K562 (cell line): ENCODE results near the gene TSPYL6. TPM values are rescaled to one million over a fixed set of nuclear protein-coding genes. Genes with fewer than 3 reads are reported as not detected.

Experiments
- ATAC-seq: fragments of 200-7000 bp; cut with Tn5 transposase; 3 replicates; pipeline ENCODE4 v1.9.1; 2020; ENCODE audit warnings: moderate library complexity
- Bru-seq: library from RNA; stranded (reverse); fragments of 400-500 nt; gene quantifications from one replicate; lab custom pipeline; 2021; lab: Mats Ljungman, UMichigan
- BruChase-seq, 2 experiments: library from RNA; stranded (reverse); fragments of 400-500 nt; gene quantifications; one replicate each; lab custom pipeline; 2021; lab: Mats Ljungman, UMichigan
- BruUV-seq: library from RNA; stranded (reverse); fragments of 400-500 nt; replicated peaks from 2 replicates; lab custom pipeline; 2021; lab: Mats Ljungman, UMichigan
- CTCF ChIA-PET: fragments of 300-600 bp; formaldehyde crosslinking; extraction: SDS; loops from one replicate; lab custom pipeline; 2021; ENCODE audit warnings: low intra/inter-chr PET ratio; lab: Yijun Ruan, JAX
- POLR2A ChIA-PET: fragments of 300-600, 350-650 bp; sonication (Branson Sonifier 250); formaldehyde crosslinking; extraction: SDS; loops from one replicate; lab custom pipeline; 2021; ENCODE audit warnings: antibody characterized with exemption, inconsistent platforms; lab: Yijun Ruan, JAX
- DNase-seq, 4 experiments: peaks; one replicate each; pipeline versions ENCODE4 v3.0.0 to v3.0.0-alpha.2; 2011 to 2018; ENCODE audit warnings: low spot score in 3 of 4, mixed read lengths in 3 of 4; ENCODE audit errors: extremely low read depth in 1 of 4
- FAIRE-seq: peaks from 2 replicates; lab custom pipeline; 2011; peaks lifted over from hg19 to GRCh38; lab: Jason Lieb, UNC
- H2AFZ ChIP-seq: 2 replicates; pipeline ENCODE4 v1.6.0; 2011; ENCODE audit warnings: low read depth, low read length, control low read depth, inconsistent platforms
- H3K27ac ChIP-seq: fragments of 200-600 bp; 3 replicates; pipeline ENCODE4 v1.8.0; 2011; ENCODE audit warnings: low read depth, mild to moderate bottlenecking, control low read depth, inconsistent platforms, low read length, moderate library complexity, mixed read lengths; ENCODE audit errors: extremely low read depth
- H3K27me3 ChIP-seq, 2 experiments: fragments of 300-600 bp in 1 of 2; 2 replicates in 1 of 2; 3 replicates in 1 of 2; pipeline versions ENCODE4 v1.6.0 to v1.8.0; 2011; ENCODE audit warnings: inconsistent platforms in 2 of 2, low read length in 2 of 2, mild to moderate bottlenecking in 1 of 2, mixed read lengths in 1 of 2, moderate library complexity in 1 of 2; ENCODE audit not compliant: control insufficient read depth in 2 of 2, insufficient read depth in 2 of 2
- H3K36me3 ChIP-seq: fragments of 300-600 bp; 3 replicates; pipeline ENCODE4 v1.8.0; 2011; ENCODE audit warnings: mild to moderate bottlenecking, low read length, inconsistent platforms; ENCODE audit not compliant: control insufficient read depth, insufficient read depth
- H3K4me1 ChIP-seq, 2 experiments: fragments of 200-600 bp in 1 of 2; replicated peaks in 1 of 2; 2 replicates in 1 of 2; 3 replicates in 1 of 2; pipeline versions ENCODE4 v1.5.1 to v1.8.0; 2011; ENCODE audit warnings: inconsistent platforms in 2 of 2, low read length in 2 of 2, mild to moderate bottlenecking in 1 of 2, mixed read lengths in 1 of 2, moderate library complexity in 1 of 2; ENCODE audit not compliant: control insufficient read depth in 2 of 2, insufficient read depth in 2 of 2
- H3K4me2 ChIP-seq: 2 replicates; pipeline ENCODE4 v1.6.1; 2011; ENCODE audit warnings: low read length, control low read depth, inconsistent platforms, mixed read lengths; ENCODE audit not compliant: insufficient read depth
- H3K4me3 ChIP-seq: fragments of 200-600 bp; sonication (generic), shearing (Covaris generic); 2 replicates; pipeline ENCODE4 v1.5.1; 2016; ENCODE audit warnings: control low read depth, inconsistent platforms
- H3K79me2 ChIP-seq: fragments of 200-600 bp; 3 replicates; pipeline ENCODE4 v1.8.0; 2011; ENCODE audit warnings: low read length, inconsistent platforms; ENCODE audit not compliant: control insufficient read depth, insufficient read depth
- H3K9ac ChIP-seq, 2 experiments: 2 replicates each; pipeline versions ENCODE4 v1.6.0 to v1.6.1; 2011; ENCODE audit warnings: low read depth in 2 of 2, low read length in 2 of 2, control low read depth in 1 of 2, inconsistent platforms in 1 of 2, mild to moderate bottlenecking in 1 of 2, mixed read lengths in 1 of 2; ENCODE audit not compliant: insufficient read depth in 1 of 2
- H3K9me1 ChIP-seq: one replicate; pipeline ENCODE4 v1.6.0; 2011; ENCODE audit warnings: inconsistent platforms, mild to moderate bottlenecking, low read length, moderate library complexity; ENCODE audit not compliant: control insufficient read depth, insufficient read depth
- H3K9me3 ChIP-seq: replicated peaks from 2 replicates; pipeline ENCODE4 v1.5.1; 2011; ENCODE audit warnings: low read depth, low read length, inconsistent platforms; ENCODE audit not compliant: control insufficient read depth, insufficient read depth
- H4K20me1 ChIP-seq: replicated peaks from 2 replicates; pipeline ENCODE4 v1.6.1; 2011; ENCODE audit warnings: low read length, inconsistent platforms, mixed read lengths; ENCODE audit not compliant: control insufficient read depth, insufficient read depth
- CTCFL ChIP-seq: IDR thresholded peaks from 2 replicates; pipeline ENCODE4 v1.6.1; 2011; ENCODE audit warnings: borderline replicate concordance, low read depth, mild to moderate bottlenecking, moderate library complexity, low read length; ENCODE audit not compliant: insufficient read depth, poor library complexity, severe bottlenecking
- EHMT2 ChIP-seq: fragments of 450-650 bp; IDR thresholded peaks from 2 replicates; pipeline ENCODE4 v1.6.1; 2018; ENCODE audit warnings: antibody characterized with exemption
- ETV6 ChIP-seq, 3 experiments: fragments of 150-350 bp in 1 of 3; sonication (generic) in 1 of 3; formaldehyde crosslinking in 1 of 3; IDR thresholded peaks; 2 replicates each; pipeline versions ENCODE4 v1.6.1 to v1.8.0; 2014 to 2022; ENCODE audit warnings: borderline replicate concordance in 2 of 3, low read depth in 2 of 3, antibody characterized with exemption in 1 of 3, low read length in 1 of 3, mild to moderate bottlenecking in 1 of 3, missing genetic modification reagents in 1 of 3
- HINFP ChIP-seq: fragments of 450-650 bp; conservative IDR thresholded peaks from 2 replicates; pipeline ENCODE4 v1.6.1; 2016; ENCODE audit warnings: missing genetic modification characterization, low read depth, mild to moderate bottlenecking, control low read depth, missing compliant biosample characterization
- MEIS2 ChIP-seq: fragments of 450-650 bp; IDR thresholded peaks from 2 replicates; pipeline ENCODE4 v1.6.1; 2014; ENCODE audit warnings: mild to moderate bottlenecking; ENCODE audit not compliant: partially characterized antibody
- NEUROD1 ChIP-seq: fragments of 150-350 bp; IDR thresholded peaks from 2 replicates; pipeline ENCODE4 v1.6.1; 2014; ENCODE audit warnings: borderline replicate concordance, low read length, low read depth; ENCODE audit not compliant: partially characterized antibody
- SIRT6 ChIP-seq: IDR thresholded peaks from one replicate; pipeline ENCODE4 v1.6.1; 2012; ENCODE audit warnings: low read depth, mild to moderate bottlenecking, control low read depth, inconsistent platforms, low read length, moderate library complexity
- TBP ChIP-seq: optimal IDR thresholded peaks from 2 replicates; pipeline ENCODE3; 2011; ENCODE audit warnings: low read depth, low read length, improper control_type of control experiment
- TEAD1 ChIP-seq, 2 experiments: fragments of 450-650 bp in 1 of 2; sonication (generic) in 1 of 2; formaldehyde crosslinking; IDR thresholded peaks; 2 replicates each; pipeline versions ENCODE4 v1.4.0 to v1.8.0; 2020 to 2022; ENCODE audit warnings: mild to moderate bottlenecking in 2 of 2, missing genetic modification reagents in 1 of 2
- ZFP1 ChIP-seq: fragments of 450-650 bp; formaldehyde crosslinking; IDR thresholded peaks from 2 replicates; pipeline ENCODE4 v1.4.0; 2020; ENCODE audit warnings: mild to moderate bottlenecking, mixed read lengths
- WGBS: fragments of 100-300 bp; shearing (Covaris generic); methylation state at CpG from one replicate; pipeline ENCODE4 v1.1.6; 2016; ENCODE audit warnings: low coverage, mixed read lengths; ENCODE audit not compliant: insufficient coverage; ENCODE audit errors: missing lambda C conversion rate; 5-methylcytosine and 5-hydroxymethylcytosine counted together
- in situ Hi-C: fragments of 300-500 bp; cut with MboI; formaldehyde crosslinking; loops from 4 replicates; pipeline ENCODE4 v1.15.0; 2018; ENCODE audit warnings: inconsistent platforms, mixed read lengths
- intact Hi-C: fragments of 100-400 bp; cut with micrococcal nuclease; formaldehyde crosslinking; loops from 2 replicates; pipeline ENCODE4 v1.14.2; 2022
- long read RNA-seq, 3 experiments: library from polyadenylated mRNA in 2 of 3; library from RNA in 1 of 3; unstranded in 2 of 3; stranded (forward) in 1 of 3; transcript quantifications; one replicate each; pipeline ENCODE4 v2.0.0, GENCODE V29; 2019 to 2022
- polyA minus RNA-seq, 3 experiments: library from RNA; depleted of rRNA, polyadenylated mRNA; stranded (reverse); fragments of >200 nt; gene quantifications; 2 replicates each; pipeline ENCODE4 v1.2.3, GENCODE V29; 2011
- polyA plus RNA-seq, 8 experiments: library from polyadenylated mRNA; depleted of rRNA in 4 of 8; stranded (reverse) in 5 of 8; unstranded in 3 of 8; fragments of >200 nt; fragmentation: Nextera tagmentation in 2 of 8; fragmentation: Illumina TruSeq in 1 of 8; extraction: Ambion mirVana in 2 of 8; extraction: Trizol in 1 of 8; gene quantifications; 2 replicates each; pipeline versions ENCODE4 v1.2.1 to v1.2.3, GENCODE V29; 2011 to 2014; ENCODE audit warnings: inconsistent platforms in 1 of 8, missing spikeins in 1 of 8
- total RNA-seq, 7 experiments: library from RNA; depleted of rRNA in 6 of 7; stranded (reverse); fragments of >200 nt in 6 of 7; fragmentation: Illumina TruSeq in 2 of 7; extraction: Trizol in 2 of 7; gene quantifications; 2 replicates each; pipeline versions ENCODE4 v1.2.1 to v1.2.3, GENCODE V29; 2011 to 2021; ENCODE audit warnings: low replicate concordance in 1 of 7

TSPYL6 gene
- 24.7 and 33.3 TPM in 2 replicates for total RNA-seq (2011; cell fraction: chromatin; rRNA removed; ENCODE audit: low replicate concordance)
- 15.7 and 23.2 TPM in 2 replicates for total RNA-seq (2011; cell fraction: nucleolus; rRNA removed)
- total RNA-seq (2011; cell fraction: nucleoplasm; rRNA removed): 29.8 and 32.1 TPM in 2 replicates
- total RNA-seq (2014; rRNA removed): 8.7 and 12.7 TPM in 2 replicates
- 9.8 and 10.1 TPM in 2 replicates for total RNA-seq (2014; rRNA removed; fragmentation: Illumina TruSeq; extraction: Trizol)
- total RNA-seq (2015; rRNA removed; fragmentation: Illumina TruSeq; extraction: Trizol): 7.6 TPM in 2 replicates
- 8.8 and 9.4 TPM in 2 replicates for total RNA-seq (2021)
- 1.7 and 2.2 TPM in 2 replicates for polyA plus RNA-seq (2011; rRNA removed)
- 1.2 and 1.8 TPM in 2 replicates for polyA plus RNA-seq (2011; cell fraction: cytosol; rRNA removed)
- 2.7 and 3.1 TPM in 2 replicates for polyA plus RNA-seq (2011; cell fraction: nucleus; rRNA removed)
- polyA plus RNA-seq (2012): 6.3 and 10.7 TPM in 2 replicates
- polyA plus RNA-seq (2014; fragmentation: Illumina TruSeq; extraction: Trizol): 8.3 and 8.4 TPM in 2 replicates
- polyA plus RNA-seq (2014; fragmentation: Nextera tagmentation; extraction: Ambion mirVana): 1 to 10 TPM; 1.5 to 1.8 TPM
- 6.2 and 7.1 TPM in 2 replicates for polyA plus RNA-seq (2014; rRNA removed)
- polyA minus RNA-seq (2011; rRNA and poly(A)+ RNA removed): 3.1 and 4.5 TPM in 2 replicates
- 1.1 and 1.5 TPM in 2 replicates for polyA minus RNA-seq (2011; cell fraction: cytosol; rRNA and poly(A)+ RNA removed)
- 4.8 and 7.9 TPM in 2 replicates for polyA minus RNA-seq (2011; cell fraction: nucleus; rRNA and poly(A)+ RNA removed)
- Bru-seq, nascent RNA: percentile 89 among the genes with signal in this experiment
- percentile 92 among the genes with signal in this experiment for BruChase-seq, experiment 1, labeled RNA remaining after a 2-hour chase
- percentile 93 among the genes with signal in this experiment for BruChase-seq, experiment 2, labeled RNA remaining after a 6-hour chase
- long read RNA-seq, experiment 1, transcript TSPYL6-201 (1 exons, 3,089 nt): major isoform, 15 of 15 reads
- long read RNA-seq, experiment 1, partial matches to known transcripts: 0 of 15 reads
- long read RNA-seq, experiment 1, other reads (novel, unspliced or antisense): 0 of 15 reads
- long read RNA-seq, experiment 2, transcript TSPYL6-201 (1 exons, 3,089 nt): major isoform, 7 of 7 reads
- long read RNA-seq, experiment 2, partial matches to known transcripts: 0 of 7 reads
- long read RNA-seq, experiment 2, other reads (novel, unspliced or antisense): 0 of 7 reads
- long read RNA-seq, experiment 3, transcript TSPYL6-201 (1 exons, 3,089 nt): major isoform, 5 of 5 reads
- long read RNA-seq, experiment 3, partial matches to known transcripts: 0 of 5 reads
- long read RNA-seq, experiment 3, other reads (novel, unspliced or antisense): 0 of 5 reads

- Histone ChIP-seq H3K79me2 (peaks cover 49% of the 10 kb centered on the region), H3K9me1 (no peaks in the 10 kb centered on the region), H3K4me3 (peak within 1 kb of the TSS; percentile 58), H3K36me3 (peaks cover 10% of the 10 kb centered on the region; the same call in 2 of the 3 replicates), H3K4me1 (peaks cover 0 to 8% of the 10 kb centered on the region in 2 experiments; a peak in 1 of 5 replicates), H3K9me3 (no peaks in the 10 kb centered on the region; the same call in 1 of the 2 replicates), H4K20me1 (peaks cover 19% of the 10 kb centered on the region), H3K27me3 (no peaks in the 10 kb centered on the region; a peak in 1 of 5 replicates), H3K9ac (peak within 1 kb of the TSS; percentile 82 to 94), H2AFZ (peak within 1 kb of the TSS; percentile 90), H3K4me2 (peak within 1 kb of the TSS; percentile 86), H3K27ac (peak within 1 kb of the TSS; percentile 73)
- 26% methylated on average over 25 of the region's 25 CpGs for WGBS
- FAIRE-seq: peak; percentile 76
- ChIA-PET POLR2A (no interaction called here), CTCF (no interaction called here)
- peak; percentile 71 to 81 (median 78) for DNase-seq
- intact Hi-C loops: no loop called here
- in situ Hi-C loops: no loop called here
- ATAC-seq: peak; percentile 91
- BruUV-seq: no TSS peak
- TF ChIP-seq TBP (peak; percentile 36), EHMT2 (peak; percentile 29; the same call in 1 of the 2 replicates), SIRT6 (no peak), HINFP (tag) (no peak), ETV6 (IDR thresholded peaks at IDR 0.05; ENCODE audit: borderline replicate concordance in 1 of 2, low read depth in 2 of 2, low read length in 1 of 2) (no peak), ETV6 (CRISPR knock-in tag; IDR thresholded peaks at IDR 0.05; ENCODE audit: borderline replicate concordance) (no peak), TEAD1 (CRISPR knock-in tag; IDR thresholded peaks at IDR 0.05) (no peak), MEIS2 (no peak), NEUROD1 (peak; percentile 83), ZFP1 (CRISPR knock-in tag) (no peak), CTCFL (no peak)
Observed at GRCh38 chr2:54256091-54256694, at the start of gene TSPYL6. TSS of gene TSPYL6 (minus strand) at chr2:54256229. CDS start at chr2:54256151, 78 bp downstream.
